Left forelimb (tissue), 1 donor: ENCODE measurements around the gene NBPF6.
"Not testable (repeated sequence)": the region's sequence is repeated elsewhere in the genome, so short reads cannot be mapped to it uniquely, and the experiment has no call there.

Experiments
- DNase-seq: peaks from one replicate; pipeline ENCODE4 v3.0.0-alpha.2; 2018; ENCODE audit warnings: low spot score

The NBPF6 gene, protein sequence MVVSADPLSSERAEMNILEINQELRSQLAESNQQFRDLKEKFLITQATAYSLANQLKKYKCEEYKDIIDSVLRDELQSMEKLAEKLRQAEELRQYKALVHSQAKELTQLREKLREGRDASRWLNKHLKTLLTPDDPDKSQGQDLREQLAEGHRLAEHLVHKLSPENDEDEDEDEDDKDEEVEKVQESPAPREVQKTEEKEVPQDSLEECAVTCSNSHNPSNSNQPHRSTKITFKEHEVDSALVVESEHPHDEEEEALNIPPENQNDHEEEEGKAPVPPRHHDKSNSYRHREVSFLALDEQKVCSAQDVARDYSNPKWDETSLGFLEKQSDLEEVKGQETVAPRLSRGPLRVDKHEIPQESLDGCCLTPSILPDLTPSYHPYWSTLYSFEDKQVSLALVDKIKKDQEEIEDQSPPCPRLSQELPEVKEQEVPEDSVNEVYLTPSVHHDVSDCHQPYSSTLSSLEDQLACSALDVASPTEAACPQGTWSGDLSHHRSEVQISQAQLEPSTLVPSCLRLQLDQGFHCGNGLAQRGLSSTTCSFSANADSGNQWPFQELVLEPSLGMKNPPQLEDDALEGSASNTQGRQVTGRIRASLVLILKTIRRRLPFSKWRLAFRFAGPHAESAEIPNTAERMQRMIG

GRCh38 chr1:108450043-108450442 is at the start of gene NBPF6:
Gene NBPF6 (plus strand): TSS chr1:108450343. CDS start chr1:108450602, 259 bp downstream.
- DNase-seq: not testable (repeated sequence)

- DNase-seq: not testable (repeated sequence)
Measured at GRCh38 chr1:108411098-108411833, 38.9 kb upstream of the NBPF6 start.

DNA sequence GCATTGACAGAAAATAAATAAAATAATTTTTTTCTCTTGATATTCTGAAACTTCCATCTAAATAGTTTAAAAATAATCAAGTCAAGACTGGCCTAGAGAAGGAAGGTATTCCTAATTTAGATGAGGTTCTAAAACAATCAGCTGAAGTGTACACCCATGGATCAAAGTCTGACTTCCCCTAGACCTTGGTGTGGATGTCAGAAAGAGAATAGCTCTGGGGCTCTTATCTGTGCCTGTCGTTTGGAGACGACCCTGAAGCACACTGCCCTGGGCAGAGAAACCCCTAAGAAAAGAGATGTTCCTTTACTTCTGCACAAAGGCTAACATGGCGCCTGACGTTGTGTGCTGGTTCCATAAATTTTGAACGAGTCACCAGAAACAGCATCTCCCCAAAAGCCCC is 30.0 kb upstream of the NBPF6 start:
- DNase-seq: not testable (repeated sequence)

DNA sequence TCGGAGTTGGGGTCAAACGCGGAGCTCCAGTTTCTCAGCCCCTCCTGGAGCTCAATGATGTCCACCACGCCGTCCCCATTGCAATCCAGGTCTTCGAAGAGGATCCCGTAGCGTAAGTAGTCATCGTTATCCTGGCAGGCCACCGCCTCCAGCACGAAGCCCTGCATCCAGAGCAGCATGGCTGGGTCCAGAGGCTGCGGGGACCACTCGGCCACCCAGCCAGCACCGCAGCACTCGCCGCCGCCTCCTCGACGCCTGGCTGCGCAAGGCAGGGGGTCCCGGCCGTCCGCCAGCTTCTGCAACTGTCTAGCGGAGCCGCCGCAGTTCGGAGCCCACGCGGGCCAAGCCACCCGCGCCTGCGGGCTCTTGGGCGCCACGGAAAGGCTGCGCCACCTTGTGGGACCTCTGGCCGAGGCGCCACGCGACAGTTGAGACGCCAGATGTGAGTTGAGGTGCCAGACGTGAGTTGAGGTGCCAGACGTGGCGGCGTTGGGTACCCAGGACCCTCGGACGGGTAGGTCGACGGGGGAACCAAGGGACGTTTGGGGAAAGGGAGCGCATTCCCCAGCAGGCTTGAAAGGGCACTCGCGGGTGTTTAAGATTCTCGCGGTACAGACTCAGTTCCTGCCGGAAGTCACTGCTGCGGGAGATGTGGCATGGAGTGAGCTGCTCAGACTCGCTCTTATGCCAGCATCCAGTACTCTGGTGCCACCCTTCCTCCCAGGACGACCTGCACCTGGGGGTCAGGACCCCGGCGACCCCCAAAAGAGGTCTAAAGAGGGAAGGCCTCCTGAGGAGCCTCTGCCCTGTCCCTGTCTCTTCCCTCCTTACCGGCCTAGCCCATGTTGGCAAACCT is 28.9 kb upstream of the NBPF6 start:
- not testable (repeated sequence) for DNase-seq

DNA sequence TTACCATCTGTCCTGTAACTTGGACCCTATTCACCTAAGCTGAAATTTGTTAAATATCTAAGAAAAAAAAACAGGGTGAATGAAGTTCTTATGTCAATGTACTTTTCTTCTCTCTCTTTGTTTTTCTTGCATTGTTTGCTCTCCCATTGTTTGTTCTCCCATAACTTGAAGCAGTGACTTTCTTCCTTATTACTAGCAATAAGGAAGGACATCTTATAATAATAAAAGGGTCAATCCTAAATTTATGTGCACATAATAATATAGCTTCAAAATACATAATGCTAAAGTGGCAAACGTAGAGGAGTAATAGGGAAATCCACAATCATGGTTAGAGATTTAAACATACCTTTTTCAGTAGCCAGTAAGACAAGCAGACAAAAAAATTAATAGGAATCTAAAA is 23.3 kb upstream of the NBPF6 start:
- DNase-seq: not testable (repeated sequence)

- DNase-seq: not testable (repeated sequence)
Measured at GRCh38 chr1:108432002-108432401, 18.1 kb upstream of the NBPF6 start.

GRCh38 chr1:108433404-108433803 is 16.7 kb upstream of the NBPF6 start:
- not testable (repeated sequence) for DNase-seq

DNA sequence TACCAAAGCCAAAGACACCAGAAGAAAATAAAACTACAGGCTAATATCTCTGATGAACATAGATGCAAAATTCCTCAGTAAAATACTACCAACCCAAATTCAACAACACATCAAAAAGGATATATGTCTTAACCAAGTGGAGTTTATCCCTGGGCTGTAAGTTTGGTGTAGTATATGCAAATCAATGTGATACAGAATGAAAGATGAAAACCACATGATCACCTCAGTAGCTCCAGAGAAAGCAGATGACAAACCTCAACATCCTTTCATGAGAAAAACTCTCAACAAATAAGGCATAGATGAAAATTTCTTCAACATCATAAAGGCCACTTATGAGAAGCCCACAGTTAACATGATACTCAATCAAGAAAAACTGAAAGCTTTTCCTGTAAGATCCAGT is 11.6 kb upstream of the NBPF6 start:
- DNase-seq: not testable (repeated sequence)

- not testable (repeated sequence) for DNase-seq
Measured at GRCh38 chr1:108454521-108454920, 4.4 kb downstream of the NBPF6 start.

- DNase-seq: not testable (repeated sequence)
Measured at GRCh38 chr1:108458661-108459060, 8.5 kb downstream of the NBPF6 start.

- DNase-seq: not testable (repeated sequence)
Measured at GRCh38 chr1:108461758-108462157, 11.6 kb downstream of the NBPF6 start.

DNA sequence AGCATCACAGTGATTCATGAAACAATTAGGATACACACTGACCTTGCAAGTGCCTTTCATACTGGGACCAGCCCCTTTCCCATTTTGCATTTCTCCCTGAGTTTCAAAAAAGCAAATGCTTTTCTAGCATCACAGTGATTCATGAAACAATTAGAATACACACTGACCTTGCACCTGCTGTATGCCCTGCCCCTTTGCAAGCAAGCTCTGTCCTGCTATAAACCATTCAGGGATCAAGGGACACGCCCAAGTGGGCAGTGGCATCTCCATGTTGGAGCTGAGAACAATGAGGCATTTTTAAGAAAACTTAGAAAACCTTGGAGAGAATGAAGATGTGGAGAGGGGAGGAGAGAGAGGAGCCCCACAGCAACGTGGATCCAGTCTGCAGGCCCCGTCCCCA is 13.8 kb downstream of the NBPF6 start:
- not testable (repeated sequence) for DNase-seq

GRCh38 chr1:108466166-108466565 is 16.0 kb downstream of the NBPF6 start:
- DNase-seq: not testable (repeated sequence)

- not testable (repeated sequence) for DNase-seq
Measured at GRCh38 chr1:108467155-108467554, 17.0 kb downstream of the NBPF6 start.

DNA sequence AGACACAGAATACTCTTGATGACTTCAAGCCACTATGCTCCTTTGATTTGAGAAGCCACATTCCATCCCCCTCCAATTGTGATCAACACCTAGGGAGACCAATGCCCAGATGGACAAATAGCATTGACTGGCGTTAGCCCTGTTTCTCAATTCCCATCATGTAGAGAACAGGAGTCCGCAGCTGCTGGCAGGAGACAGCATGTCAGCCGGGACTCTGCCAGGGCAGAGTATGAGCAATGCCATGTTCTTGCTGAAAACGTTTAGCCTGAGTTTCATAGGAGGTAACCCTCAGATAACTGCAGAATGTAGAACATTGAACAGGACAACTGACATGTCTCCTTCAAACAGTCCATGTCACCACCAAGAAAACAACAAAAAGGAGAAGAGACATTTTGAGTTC is 20.6 kb downstream of the NBPF6 start:
- DNase-seq: not testable (repeated sequence)

- not testable (repeated sequence) for DNase-seq
Measured at GRCh38 chr1:108474516-108474915, 24.4 kb downstream of the NBPF6 start.

DNA sequence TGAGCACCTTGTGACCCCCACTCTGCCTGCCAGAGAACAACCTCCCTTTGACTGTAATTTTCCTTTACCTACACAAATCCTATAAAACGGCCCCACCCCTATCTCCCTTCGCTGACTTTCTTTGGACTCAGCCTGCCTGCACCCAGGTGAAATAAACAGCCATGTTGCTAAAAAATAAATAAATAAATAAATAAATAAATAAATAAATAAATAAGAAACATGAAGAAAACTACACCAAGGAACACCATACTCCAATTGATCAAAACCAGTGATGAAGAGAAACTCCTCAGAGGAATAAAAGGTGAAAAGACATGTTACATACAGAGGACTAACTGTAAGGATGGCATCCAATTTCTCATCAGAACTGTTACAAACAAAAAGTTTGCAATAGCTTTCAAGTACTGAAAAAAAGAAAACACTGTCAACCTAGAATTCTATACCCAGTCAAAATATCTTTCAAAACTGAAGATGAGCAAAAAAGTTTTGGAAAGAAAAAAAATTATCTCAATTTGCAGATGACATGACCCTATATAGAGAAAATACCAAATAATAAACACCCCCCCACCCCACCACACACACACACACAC is 28.4 kb downstream of the NBPF6 start:
- DNase-seq: no peak

DNA sequence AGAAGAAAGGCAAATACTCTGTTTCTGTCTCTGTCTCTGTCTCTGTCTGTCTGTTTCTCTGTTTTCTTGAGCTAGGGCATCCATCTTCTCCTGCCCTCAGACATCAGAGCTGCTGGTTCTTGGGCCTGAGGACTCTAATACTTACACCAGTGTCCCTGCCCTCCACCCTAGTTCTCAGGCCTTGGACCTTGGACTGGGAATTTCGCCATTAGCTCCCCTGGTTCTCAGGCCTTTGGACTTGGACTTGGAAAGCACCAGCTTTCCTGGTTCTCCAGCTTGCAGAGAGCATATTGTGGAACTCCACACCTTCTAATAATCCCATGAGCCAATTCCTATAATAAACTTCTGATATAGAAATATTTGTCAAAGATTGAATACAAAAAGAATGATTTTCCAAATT is 32.6 kb downstream of the NBPF6 start:
- DNase-seq: no peak

DNA sequence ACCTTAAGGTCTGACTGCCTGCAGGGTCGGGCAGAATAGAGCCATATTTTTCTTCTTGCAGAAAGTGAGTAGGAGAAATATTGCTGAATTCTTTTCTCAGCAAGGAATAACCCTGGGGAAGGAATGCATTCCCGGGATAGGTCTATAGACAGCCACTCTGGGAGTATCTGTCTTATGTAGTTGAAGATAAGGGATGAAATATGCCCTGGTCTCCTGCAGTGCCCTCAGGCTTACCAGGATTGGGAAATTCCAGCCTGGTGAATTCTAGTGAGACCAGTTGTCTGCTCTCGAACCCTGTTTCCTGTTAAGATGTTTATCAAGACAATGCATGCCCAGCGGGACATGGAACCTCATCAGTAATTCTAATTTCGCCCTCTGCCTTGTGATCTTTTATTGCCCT is 35.8 kb downstream of the NBPF6 start:
- DNase-seq: not testable (repeated sequence)

DNA sequence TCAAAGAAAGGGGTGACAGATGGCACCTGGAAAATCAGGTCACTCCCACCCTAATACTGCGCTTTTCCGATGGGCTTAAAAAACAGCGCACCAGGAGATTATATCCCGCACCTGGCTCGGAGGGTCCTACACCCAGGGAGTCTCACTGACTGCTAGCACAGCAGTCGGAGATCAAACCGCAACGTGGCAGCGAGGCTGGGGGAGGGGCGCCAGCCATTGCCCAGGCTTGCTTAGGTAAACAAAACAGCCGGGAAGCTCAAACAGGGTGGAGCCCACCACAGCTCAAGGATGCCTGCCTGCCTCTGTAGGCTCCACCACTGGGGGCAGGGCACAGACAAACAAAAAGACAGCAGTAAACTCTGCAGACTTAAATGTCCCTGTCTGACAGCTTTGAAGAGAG is 36.6 kb downstream of the NBPF6 start:
- DNase-seq: not testable (repeated sequence)

GRCh38 chr1:108495008-108495407 is 44.9 kb downstream of the NBPF6 start:
- DNase-seq: not testable (repeated sequence)
